Epithelial cell of prostate (primary cell): ENCODE results near the gene RNF32.

Experiments used
- DNase-seq: peaks from one replicate; pipeline ENCODE4 v3.0.0-alpha.2; 2011; ENCODE audit warnings: low read depth, low spot score
- H3K27ac ChIP-seq: fragments of 450-650 bp; 2 replicates; pipeline ENCODE4 v1.5.1; 2017; ENCODE audit warnings: mild to moderate bottlenecking

RNF32 gene

DNA sequence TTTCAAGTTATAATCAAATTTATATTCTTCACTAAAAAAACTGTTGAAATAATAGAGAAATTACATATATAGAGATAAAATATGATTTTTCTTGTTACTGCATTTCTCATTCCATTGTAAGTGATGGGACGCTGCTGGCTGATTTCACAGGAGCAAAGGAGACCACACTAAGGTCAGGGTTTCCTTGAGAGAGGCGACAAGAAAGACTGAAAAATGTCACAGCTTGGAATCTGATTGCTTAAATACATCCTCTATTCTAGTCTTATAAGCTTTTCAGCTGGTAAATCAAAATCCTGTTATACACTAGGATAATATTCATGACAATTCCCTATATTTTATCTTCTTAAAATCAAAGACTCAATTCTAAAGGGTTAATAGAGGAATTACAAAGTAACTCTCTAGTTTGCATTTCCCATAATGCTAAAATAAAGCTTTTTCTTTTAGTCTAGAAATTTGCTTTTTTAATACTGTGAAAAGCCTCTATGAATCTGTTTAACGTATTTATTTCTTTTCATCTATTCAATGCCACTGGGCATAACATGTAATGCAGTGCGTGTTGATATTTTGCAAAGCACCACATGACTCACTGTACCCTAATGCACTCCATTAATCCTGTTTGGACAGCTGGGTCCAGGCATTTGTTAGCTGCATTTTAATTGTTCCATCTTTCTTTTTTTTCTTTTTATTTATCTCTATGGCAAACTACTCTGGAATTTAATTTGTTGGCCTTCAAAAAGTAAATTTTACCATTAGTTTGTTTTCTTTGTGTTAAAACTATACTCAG, 81.7 kb downstream of the RNF32 start:
- H3K27ac ChIP-seq: no peak overlapping the region
- DNase-seq: no peak

DNA sequence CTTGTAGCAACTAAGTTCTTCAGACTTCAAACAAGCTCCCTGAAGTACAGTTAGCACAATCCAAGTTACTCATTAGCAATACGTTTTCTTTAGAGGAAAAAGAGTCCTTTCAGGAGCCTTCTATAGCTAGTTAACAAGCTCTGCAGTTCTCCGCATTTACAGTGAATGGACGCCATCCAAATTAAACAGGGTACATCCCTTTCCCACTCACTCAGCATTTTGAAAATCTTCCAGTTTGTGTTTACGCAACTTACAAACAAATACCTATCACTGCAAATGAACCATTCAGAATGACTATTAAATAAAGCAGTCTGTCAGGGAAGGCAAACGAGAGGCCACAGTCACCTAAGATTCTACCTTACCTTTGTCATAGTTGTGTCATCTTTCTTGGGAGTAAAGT, 84.5 kb downstream of the RNF32 start:
- peak; percentile 48 for DNase-seq
- no peak overlapping the region for H3K27ac ChIP-seq

DNA sequence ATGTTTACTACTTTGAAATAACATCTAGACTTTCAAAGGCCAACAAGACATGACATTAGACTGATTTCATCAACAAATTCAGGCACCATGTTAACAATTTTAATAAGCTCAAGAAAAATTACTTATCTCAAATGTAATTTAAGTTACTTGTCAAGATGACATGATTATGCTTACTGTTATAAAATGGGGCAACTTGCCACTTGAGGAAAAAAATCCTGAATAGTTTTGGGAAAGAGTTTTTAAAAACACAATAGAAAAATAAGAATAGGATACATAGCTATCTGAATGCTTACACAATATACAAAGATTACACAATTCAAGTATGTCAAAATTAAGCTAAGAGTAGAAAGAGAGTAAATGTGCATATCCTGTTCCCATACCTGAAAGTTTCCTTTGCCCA, 85.4 kb downstream of the RNF32 start:
- H3K27ac ChIP-seq: no peak overlapping the region
- no peak for DNase-seq
